Astrocyte (in vitro differentiated cells and primary cell): ENCODE measurements around the gene SLC25A12.

Experiments
- EZH2 ChIP-seq: IDR thresholded peaks from 2 replicates; pipeline ENCODE4 v1.6.1; 2012; ENCODE audit warnings: mild to moderate bottlenecking, low read length, inconsistent platforms; ENCODE audit not compliant: insufficient read depth
- TF ChIP-seq, protein P1 (sequence below): IDR thresholded peaks from 2 replicates; pipeline ENCODE4 v1.5.1; 2011; ENCODE audit warnings: low read depth, mild to moderate bottlenecking, inconsistent platforms, low read length, moderate library complexity; ENCODE audit not compliant: insufficient read depth

DNA sequence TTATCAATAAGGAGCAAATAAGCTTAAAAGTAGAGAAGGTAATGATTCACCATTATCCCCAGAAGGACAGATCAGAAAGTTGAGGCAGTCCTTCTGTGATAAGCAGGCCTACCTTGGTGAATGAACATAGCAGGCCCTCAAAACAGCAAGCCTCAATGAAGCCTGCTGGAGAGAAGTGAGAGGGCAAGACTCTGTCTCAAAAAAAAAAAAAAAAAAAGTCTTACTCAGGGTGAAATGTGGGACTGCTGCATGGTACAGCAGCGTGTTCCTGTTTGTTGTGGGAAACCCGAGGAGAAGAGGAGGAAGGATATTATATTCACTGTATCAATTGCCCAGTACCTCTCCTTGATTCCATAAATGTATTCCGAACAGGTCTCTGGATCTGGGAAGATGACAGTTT is 19.5 kb upstream of the SLC25A12 start:
- TF ChIP-seq, protein P1, sequence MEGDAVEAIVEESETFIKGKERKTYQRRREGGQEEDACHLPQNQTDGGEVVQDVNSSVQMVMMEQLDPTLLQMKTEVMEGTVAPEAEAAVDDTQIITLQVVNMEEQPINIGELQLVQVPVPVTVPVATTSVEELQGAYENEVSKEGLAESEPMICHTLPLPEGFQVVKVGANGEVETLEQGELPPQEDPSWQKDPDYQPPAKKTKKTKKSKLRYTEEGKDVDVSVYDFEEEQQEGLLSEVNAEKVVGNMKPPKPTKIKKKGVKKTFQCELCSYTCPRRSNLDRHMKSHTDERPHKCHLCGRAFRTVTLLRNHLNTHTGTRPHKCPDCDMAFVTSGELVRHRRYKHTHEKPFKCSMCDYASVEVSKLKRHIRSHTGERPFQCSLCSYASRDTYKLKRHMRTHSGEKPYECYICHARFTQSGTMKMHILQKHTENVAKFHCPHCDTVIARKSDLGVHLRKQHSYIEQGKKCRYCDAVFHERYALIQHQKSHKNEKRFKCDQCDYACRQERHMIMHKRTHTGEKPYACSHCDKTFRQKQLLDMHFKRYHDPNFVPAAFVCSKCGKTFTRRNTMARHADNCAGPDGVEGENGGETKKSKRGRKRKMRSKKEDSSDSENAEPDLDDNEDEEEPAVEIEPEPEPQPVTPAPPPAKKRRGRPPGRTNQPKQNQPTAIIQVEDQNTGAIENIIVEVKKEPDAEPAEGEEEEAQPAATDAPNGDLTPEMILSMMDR, result no peak
- TF ChIP-seq EZH2, result no peak
